ENCODE data around the gene ICA1. TPM values are rescaled to one million over a fixed set of nuclear protein-coding genes. Genes with fewer than 3 reads are reported as not detected.
"Not testable (repeated sequence)": the region's sequence is repeated elsewhere in the genome, so short reads cannot be mapped to it uniquely, and the experiment has no call there.

The ICA1 gene
- total RNA-seq, 1 experiment from 2014 or later, result not detected

DNA sequence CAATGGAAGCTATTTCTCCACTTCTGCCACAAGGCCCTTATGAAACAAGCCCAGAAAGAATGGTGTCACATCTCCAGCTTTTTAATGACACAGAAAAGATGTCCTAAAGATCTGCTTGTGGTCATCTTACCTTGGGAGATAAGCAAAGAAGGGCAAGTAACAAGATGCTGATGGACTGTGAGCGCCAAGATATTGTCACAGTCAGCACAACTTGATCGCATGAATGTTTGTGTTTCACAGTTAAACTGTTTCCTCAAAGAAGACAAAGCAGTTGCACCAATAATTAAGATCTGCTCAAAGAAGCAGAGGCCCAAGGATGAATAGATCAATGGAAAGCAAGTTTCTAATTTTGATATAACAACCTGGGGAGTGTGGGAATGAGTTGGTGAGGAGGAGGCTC, 15.9 kb downstream of the ICA1 start:
- Histone ChIP-seq H3K27ac (ENCODE audit: low read depth, low read length, poor library complexity, severe bottlenecking) (no peak overlapping the region), H3K27me3 (replicated peaks; ENCODE audit: insufficient read depth, low read depth, low read length, poor library complexity) (peaks cover 16% of the 10 kb centered on the region), H3K36me3 (ENCODE audit: insufficient read depth, low read length, poor library complexity, severe bottlenecking) (no peaks in the 10 kb centered on the region), H3K4me1 (ENCODE audit: insufficient read depth, low read length, poor library complexity, severe bottlenecking) (no peaks in the 10 kb centered on the region), H3K9me3 (ENCODE audit: low read depth, low read length, poor library complexity, severe bottlenecking) (no peaks in the 10 kb centered on the region), H3K4me3 (ENCODE audit: low read depth, low read length, poor library complexity, severe bottlenecking) (no peak overlapping the region)
- BruUV-seq (replicated peaks), result no TSS peak
- intact Hi-C loops (cut with micrococcal nuclease; ENCODE audit: unreplicated experiment), result no loop called here
- ChIA-PET POLR2A (ENCODE audit: low non-redundant PET) (no interaction called here), CTCF (no interaction called here)
- no peak for TF ChIP-seq EZH2 (IDR thresholded peaks at IDR 0.05; ENCODE audit: borderline replicate concordance, low read depth, low read length, poor library complexity, severe bottlenecking)
- TF ChIP-seq, protein P1, sequence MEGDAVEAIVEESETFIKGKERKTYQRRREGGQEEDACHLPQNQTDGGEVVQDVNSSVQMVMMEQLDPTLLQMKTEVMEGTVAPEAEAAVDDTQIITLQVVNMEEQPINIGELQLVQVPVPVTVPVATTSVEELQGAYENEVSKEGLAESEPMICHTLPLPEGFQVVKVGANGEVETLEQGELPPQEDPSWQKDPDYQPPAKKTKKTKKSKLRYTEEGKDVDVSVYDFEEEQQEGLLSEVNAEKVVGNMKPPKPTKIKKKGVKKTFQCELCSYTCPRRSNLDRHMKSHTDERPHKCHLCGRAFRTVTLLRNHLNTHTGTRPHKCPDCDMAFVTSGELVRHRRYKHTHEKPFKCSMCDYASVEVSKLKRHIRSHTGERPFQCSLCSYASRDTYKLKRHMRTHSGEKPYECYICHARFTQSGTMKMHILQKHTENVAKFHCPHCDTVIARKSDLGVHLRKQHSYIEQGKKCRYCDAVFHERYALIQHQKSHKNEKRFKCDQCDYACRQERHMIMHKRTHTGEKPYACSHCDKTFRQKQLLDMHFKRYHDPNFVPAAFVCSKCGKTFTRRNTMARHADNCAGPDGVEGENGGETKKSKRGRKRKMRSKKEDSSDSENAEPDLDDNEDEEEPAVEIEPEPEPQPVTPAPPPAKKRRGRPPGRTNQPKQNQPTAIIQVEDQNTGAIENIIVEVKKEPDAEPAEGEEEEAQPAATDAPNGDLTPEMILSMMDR (conservative IDR thresholded peaks at IDR 0.05; ENCODE audit: low read depth, low read length), result no peak
- no peak for DNase-seq (ENCODE audit: low spot score)

DNA sequence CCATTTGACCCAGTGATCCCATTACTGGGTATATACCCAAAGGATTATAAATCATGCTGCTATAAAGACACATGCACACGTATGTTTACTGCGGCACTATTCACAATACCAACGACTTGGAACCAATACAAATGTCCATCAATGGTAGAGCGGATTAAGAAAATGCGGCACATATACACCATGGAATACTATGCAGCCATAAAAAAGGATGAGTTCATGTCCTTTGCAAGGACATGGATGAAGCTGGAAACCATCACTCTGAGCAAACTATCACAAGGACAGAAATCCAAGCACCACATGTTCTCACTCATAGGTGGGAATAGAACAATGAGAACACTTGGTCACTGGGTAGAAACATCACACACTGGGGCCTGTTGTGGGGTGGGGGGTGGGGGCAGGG, 16.9 kb downstream of the ICA1 start:
- H3K36me3 ChIP-seq (ENCODE audit: insufficient read depth, low read length, poor library complexity, severe bottlenecking); H3K9me3 ChIP-seq (ENCODE audit: low read depth, low read length, poor library complexity, severe bottlenecking); DNase-seq (ENCODE audit: low spot score); BruUV-seq (replicated peaks); H3K4me1 ChIP-seq (ENCODE audit: insufficient read depth, low read length, poor library complexity, severe bottlenecking); CTCF ChIA-PET; H3K4me3 ChIP-seq (ENCODE audit: low read depth, low read length, poor library complexity, severe bottlenecking); H3K27ac ChIP-seq (ENCODE audit: low read depth, low read length, poor library complexity, severe bottlenecking); intact Hi-C loops (cut with micrococcal nuclease; ENCODE audit: unreplicated experiment); POLR2A ChIA-PET (ENCODE audit: low non-redundant PET): not testable (repeated sequence)
- H3K27me3 ChIP-seq (replicated peaks; ENCODE audit: insufficient read depth, low read depth, low read length, poor library complexity), result peaks cover 14% of the 10 kb centered on the region

DNA sequence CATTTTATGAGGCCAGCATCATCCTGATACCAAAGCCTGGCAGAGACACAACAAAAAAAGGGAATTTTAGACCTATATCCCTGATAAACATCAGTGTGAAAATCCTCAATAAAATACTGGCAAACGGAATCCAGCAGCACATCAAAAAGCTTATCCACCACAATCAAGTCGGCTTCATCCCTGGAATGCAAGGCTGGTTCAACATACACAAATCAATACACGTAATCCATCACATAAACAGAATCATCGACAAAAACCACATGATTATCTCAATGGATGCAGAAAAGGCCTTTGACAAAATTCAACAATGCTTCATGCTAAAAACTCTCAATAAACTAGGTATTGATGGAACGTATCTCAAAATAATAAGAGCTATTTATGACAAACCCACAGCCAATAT, 18.9 kb downstream of the ICA1 start:
- peaks cover 12% of the 10 kb centered on the region for H3K27me3 ChIP-seq (replicated peaks; ENCODE audit: insufficient read depth, low read depth, low read length, poor library complexity)
- intact Hi-C loops (cut with micrococcal nuclease; ENCODE audit: unreplicated experiment); H3K9me3 ChIP-seq (ENCODE audit: low read depth, low read length, poor library complexity, severe bottlenecking); H3K27ac ChIP-seq (ENCODE audit: low read depth, low read length, poor library complexity, severe bottlenecking); H3K36me3 ChIP-seq (ENCODE audit: insufficient read depth, low read length, poor library complexity, severe bottlenecking); H3K4me3 ChIP-seq (ENCODE audit: low read depth, low read length, poor library complexity, severe bottlenecking); H3K4me1 ChIP-seq (ENCODE audit: insufficient read depth, low read length, poor library complexity, severe bottlenecking); BruUV-seq (replicated peaks); POLR2A ChIA-PET (ENCODE audit: low non-redundant PET); CTCF ChIA-PET; DNase-seq (ENCODE audit: low spot score): not testable (repeated sequence)

DNA sequence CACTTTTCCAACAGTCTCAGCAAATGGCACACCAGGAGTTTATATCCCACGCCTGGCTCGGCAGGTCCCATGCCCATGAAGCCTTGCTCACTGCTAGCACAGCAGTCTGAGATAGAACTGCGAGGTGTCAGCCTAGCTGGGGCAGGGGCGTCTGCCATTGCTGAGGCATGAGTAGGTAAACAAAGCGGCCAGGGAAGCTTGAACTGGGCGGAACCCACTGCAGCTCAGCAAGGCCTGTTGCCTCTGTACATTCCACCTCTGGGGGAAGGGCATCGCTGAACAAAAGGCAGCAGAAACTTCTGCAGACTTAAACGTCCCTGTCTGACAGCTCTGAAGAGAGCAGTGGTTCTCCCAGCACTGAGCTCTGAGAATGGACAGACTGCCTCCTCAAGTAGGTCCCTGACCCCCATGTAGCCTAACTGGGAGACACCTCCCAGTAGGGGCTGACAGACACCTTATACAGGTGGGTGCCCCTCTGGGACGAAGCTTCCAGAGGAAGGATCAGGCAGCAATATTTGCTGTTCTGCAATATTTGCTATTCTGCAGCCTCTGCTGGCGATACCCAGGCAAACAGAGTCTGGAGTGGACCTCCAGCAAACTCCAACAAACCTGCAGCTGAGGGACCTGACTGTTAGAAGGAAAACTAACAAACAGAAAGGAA, 22.1 kb downstream of the ICA1 start:
- CTCF ChIA-PET; H3K4me1 ChIP-seq (ENCODE audit: insufficient read depth, low read length, poor library complexity, severe bottlenecking); H3K36me3 ChIP-seq (ENCODE audit: insufficient read depth, low read length, poor library complexity, severe bottlenecking); H3K4me3 ChIP-seq (ENCODE audit: low read depth, low read length, poor library complexity, severe bottlenecking); H3K9me3 ChIP-seq (ENCODE audit: low read depth, low read length, poor library complexity, severe bottlenecking); intact Hi-C loops (cut with micrococcal nuclease; ENCODE audit: unreplicated experiment); POLR2A ChIA-PET (ENCODE audit: low non-redundant PET); DNase-seq (ENCODE audit: low spot score); BruUV-seq (replicated peaks); H3K27ac ChIP-seq (ENCODE audit: low read depth, low read length, poor library complexity, severe bottlenecking): not testable (repeated sequence)
- H3K27me3 ChIP-seq (replicated peaks; ENCODE audit: insufficient read depth, low read depth, low read length, poor library complexity), result peaks cover 28% of the 10 kb centered on the region

Measured in A673 (cell line).